Neural cell (in vitro differentiated cells): ENCODE data around the gene MRPL42. TPM values are rescaled to one million over a fixed set of nuclear protein-coding genes. Genes with fewer than 3 reads are reported as not detected.

Experiments
- H2AFZ ChIP-seq: fragments of 200-600, 300-800 bp; sonication (generic), shearing (Covaris generic); 2 replicates; pipeline ENCODE4 v1.6.0; 2014; ENCODE audit warnings: low read depth, mild to moderate bottlenecking, antibody characterized with exemption, low read length, moderate library complexity
- H3F3A ChIP-seq: fragments of 200-600 bp; shearing (Covaris generic); 2 replicates; pipeline ENCODE4 v1.6.1; 2016; ENCODE audit warnings: mild to moderate bottlenecking, moderate library complexity, mixed read lengths, antibody characterized with exemption, low read length; ENCODE audit not compliant: insufficient read depth, poor library complexity, severe bottlenecking
- H3K27ac ChIP-seq: fragments of 200-600, 300-800 bp; sonication (generic), shearing (Covaris generic); 2 replicates; pipeline ENCODE4 v1.5.1; 2014; ENCODE audit warnings: mild to moderate bottlenecking, low read length, moderate library complexity
- H3K27me3 ChIP-seq: fragments of 300-800, 200-600 bp; sonication (generic), shearing (Covaris generic); 2 replicates; pipeline ENCODE4 v1.6.0; 2014; ENCODE audit warnings: mild to moderate bottlenecking, low read depth, low read length, moderate library complexity; ENCODE audit not compliant: insufficient read depth
- H3K36me3 ChIP-seq: fragments of 300-800, 200-600 bp; sonication (generic), shearing (Covaris generic); 2 replicates; pipeline ENCODE4 v1.5.1; 2014; ENCODE audit warnings: mild to moderate bottlenecking, antibody characterized with exemption, low read length, moderate library complexity; ENCODE audit not compliant: insufficient read depth
- H3K4me2 ChIP-seq: fragments of 300-800, 200-600 bp; sonication (generic), shearing (Covaris generic); 2 replicates; pipeline ENCODE4 v1.6.0; 2014; ENCODE audit warnings: mild to moderate bottlenecking, low read length
- H3K4me3 ChIP-seq: fragments of 300-800, 200-600 bp; sonication (generic), shearing (Covaris generic); 2 replicates; pipeline ENCODE4 v1.5.1; 2014; ENCODE audit warnings: mild to moderate bottlenecking, low read length, moderate library complexity
- H3K79me2 ChIP-seq: fragments of 200-600 bp; shearing (Covaris generic); replicated peaks from 2 replicates; pipeline ENCODE4 v1.6.0; 2014; ENCODE audit warnings: mild to moderate bottlenecking, low read length, moderate library complexity; ENCODE audit not compliant: insufficient read depth
- H3K9ac ChIP-seq: fragments of 300-800, 200-600 bp; sonication (generic), shearing (Covaris generic); 2 replicates; pipeline ENCODE4 v1.6.1; 2016; ENCODE audit warnings: mild to moderate bottlenecking, low read length, mixed read lengths
- H3K9me2 ChIP-seq: fragments of 200-600 bp; shearing (Covaris generic); 2 replicates; pipeline ENCODE4 v1.6.1; 2016; ENCODE audit warnings: mild to moderate bottlenecking, low read length, mixed read lengths; ENCODE audit not compliant: insufficient read depth
- H3K9me3 ChIP-seq: fragments of 200-600, 300-800 bp; sonication (generic), shearing (Covaris generic); 2 replicates; pipeline ENCODE4 v1.6.1; 2016; ENCODE audit warnings: mild to moderate bottlenecking, mixed run types, low read length, moderate library complexity, mixed read lengths
- H4K20me1 ChIP-seq: fragments of 200-600 bp; shearing (Covaris generic); 2 replicates; pipeline ENCODE4 v1.6.1; 2016; ENCODE audit warnings: mild to moderate bottlenecking, mixed run types; ENCODE audit not compliant: insufficient read depth
- CTCF ChIP-seq: fragments of 450-650 bp; IDR thresholded peaks from 2 replicates; pipeline ENCODE4 v1.5.1; 2014; ENCODE audit warnings: antibody characterized with exemption, mild to moderate bottlenecking, moderate library complexity; ENCODE audit not compliant: poor library complexity, severe bottlenecking
- EP300 ChIP-seq: fragments of 450-650 bp; conservative IDR thresholded peaks from 2 replicates; pipeline ENCODE4 v1.6.1; 2014; ENCODE audit warnings: antibody characterized with exemption, mild to moderate bottlenecking, moderate library complexity; ENCODE audit not compliant: poor library complexity, severe bottlenecking
- EZH2 ChIP-seq: fragments of 200-600, 300-800 bp; shearing (Covaris generic), sonication (generic); IDR thresholded peaks from 2 replicates; pipeline ENCODE4 v1.6.1; 2014; ENCODE audit warnings: antibody characterized with exemption, low read length, borderline replicate concordance, mild to moderate bottlenecking; ENCODE audit not compliant: insufficient read depth, poor library complexity, severe bottlenecking
- MXI1 ChIP-seq: fragments of 450-650 bp; conservative IDR thresholded peaks from 2 replicates; pipeline ENCODE4 v1.6.1; 2014; ENCODE audit warnings: antibody characterized with exemption, mild to moderate bottlenecking; ENCODE audit not compliant: poor library complexity, severe bottlenecking
- POLR2AphosphoS5 ChIP-seq: IDR thresholded peaks from 2 replicates; pipeline ENCODE4 v1.6.1; 2012
- RAD21 ChIP-seq: fragments of 450-650 bp; conservative IDR thresholded peaks from 2 replicates; pipeline ENCODE4 v1.6.1; 2014; ENCODE audit warnings: antibody characterized with exemption, mild to moderate bottlenecking, moderate library complexity
- REST ChIP-seq: IDR thresholded peaks from 2 replicates; pipeline ENCODE4 v1.6.1; 2012; ENCODE audit warnings: borderline replicate concordance
- SMC3 ChIP-seq: fragments of 450-650 bp; conservative IDR thresholded peaks from 2 replicates; pipeline ENCODE4 v1.6.1; 2014; ENCODE audit warnings: antibody characterized with exemption, mild to moderate bottlenecking, moderate library complexity; ENCODE audit not compliant: poor library complexity
- TAF1 ChIP-seq: IDR thresholded peaks from 2 replicates; pipeline ENCODE4 v1.6.1; 2012; ENCODE audit warnings: low read depth
- polyA plus RNA-seq: library from polyadenylated mRNA; depleted of rRNA; stranded (reverse); fragments of >200 nt; gene quantifications from 2 replicates; pipeline ENCODE4 v1.2.3, GENCODE V29; 2014
- small RNA-seq, 3 experiments: library from RNA; depleted of rRNA; stranded (forward); fragments of <200 nt; gene quantifications; one replicate each; pipeline ENCODE3, GENCODE V24; 2012

The MRPL42 gene
- polyA plus RNA-seq, 1 donor from 2014 or later = 260 TPM

- H3K4me3 ChIP-seq = no peak overlapping the region
- no peaks in the 10 kb centered on the region for H3F3A ChIP-seq
- no peak overlapping the region for H3K9ac ChIP-seq
- no peak overlapping the region for H3K4me2 ChIP-seq
- no peak overlapping the region for H3K27ac ChIP-seq
- H4K20me1 ChIP-seq = no peaks in the 10 kb centered on the region
- no peaks in the 10 kb centered on the region for H3K9me3 ChIP-seq
- H3K27me3 ChIP-seq = no peaks in the 10 kb centered on the region
- H3K9me2 ChIP-seq = no peaks in the 10 kb centered on the region
- H3K36me3 ChIP-seq = no peaks in the 10 kb centered on the region
- no peak overlapping the region for H2AFZ ChIP-seq
- TF ChIP-seq RAD21 (no peak), EP300 (no peak), CTCF (peak; percentile 9), EZH2 (no peak)
- H3K79me2 ChIP-seq = no peaks in the 10 kb centered on the region
Measured at GRCh38 chr12:93563807-93564538, 96.7 kb downstream of the MRPL42 start.

- H3K4me3 ChIP-seq = no peak overlapping the region
- TF ChIP-seq CTCF = no peak
- TF ChIP-seq TAF1 = no peak
- TF ChIP-seq EZH2 = no peak
- TF ChIP-seq EP300 = no peak
- no peak for TF ChIP-seq SMC3
- TF ChIP-seq REST = no peak
- TF ChIP-seq RAD21 = no peak
- TF ChIP-seq POLR2AphosphoS5 = no peak
- no peak for TF ChIP-seq MXI1
- H3K9me3 ChIP-seq = no peaks in the 10 kb centered on the region
- H4K20me1 ChIP-seq = no peaks in the 10 kb centered on the region
- no peak overlapping the region for H3K9ac ChIP-seq
- no peak overlapping the region for H3K27ac ChIP-seq
- no peak overlapping the region for H3K4me2 ChIP-seq
- no peaks in the 10 kb centered on the region for H3K27me3 ChIP-seq
- H2AFZ ChIP-seq = no peak overlapping the region
- no peaks in the 10 kb centered on the region for H3K79me2 ChIP-seq
- H3F3A ChIP-seq = no peaks in the 10 kb centered on the region
- no peaks in the 10 kb centered on the region for H3K36me3 ChIP-seq
- H3K9me2 ChIP-seq = no peaks in the 10 kb centered on the region
Measured at GRCh38 chr12:93565760-93566159, 98.4 kb downstream of the MRPL42 start.

Small RNA genes lying within 50 kb of the gene (small RNA-seq; reads per million reads assigned to genes)
- gene RF00019 = 0 to 1.2 (median 0) reads per million in 3 experiments

Other genes with a start within 250 kb of the MRPL42 start
- gene NUDT4, start 89.6 kb upstream of the MRPL42 start, polyA plus RNA-seq = 27.7 and 39.9 TPM in 2 replicates
- gene UBE2N, start 25.6 kb upstream of the MRPL42 start, polyA plus RNA-seq = 168 and 172 TPM in 2 replicates
- gene SOCS2, start 105.2 kb downstream of the MRPL42 start, polyA plus RNA-seq = 115 and 119 TPM in 2 replicates
- 23.5 and 39.0 TPM in 2 replicates for gene CRADD, start 209.9 kb downstream of the MRPL42 start, polyA plus RNA-seq